Tibial nerve (tissue), 4 donors: ENCODE results near the gene SLC5A10. TPM values are rescaled to one million over a fixed set of nuclear protein-coding genes. Genes with fewer than 3 reads are reported as not detected.

ENCODE experiments used
- DNase-seq, 2 donors: peaks; one replicate each; pipeline ENCODE4 v3.0.0-alpha.2; 2019; ENCODE audit warnings: low spot score in 2 of 2
- H3K27ac ChIP-seq, 4 donors: fragments of 200-600 bp; sonication (generic) in 3 of 4; one replicate each; pipeline ENCODE4 v1.5.1; 2017 to 2019; ENCODE audit warnings: mild to moderate bottlenecking in 1 of 4
- H3K27me3 ChIP-seq, 2 donors: fragments of 200-600 bp; sonication (generic) in 1 of 2; one replicate each; pipeline versions ENCODE4 v1.5.1 to v1.6.0; 2017 to 2019
- H3K36me3 ChIP-seq, 3 donors: fragments of 200-600 bp; sonication (generic); one replicate each; pipeline ENCODE4 v1.5.1; 2018 to 2019
- H3K4me1 ChIP-seq, 4 donors: fragments of 200-600 bp; sonication (generic) in 3 of 4; one replicate each; pipeline ENCODE4 v1.5.1; 2017 to 2019
- H3K4me3 ChIP-seq, 4 donors: fragments of 200-600 bp; sonication (generic) in 3 of 4; one replicate each; pipeline ENCODE4 v1.5.1; 2017 to 2019; ENCODE audit warnings: mild to moderate bottlenecking in 1 of 4, moderate library complexity in 1 of 4
- H3K9me3 ChIP-seq, 4 donors: fragments of 200-600 bp; sonication (generic) in 3 of 4; one replicate each; pipeline ENCODE4 v1.5.1; 2017 to 2019
- CTCF ChIP-seq, 5 experiments: fragments of 200-600 bp in 3 of 5; fragments of 450-650 bp in 2 of 5; sonication (generic) in 3 of 5; IDR thresholded peaks; one replicate each; pipeline ENCODE4 v1.5.1; 2016 to 2019; ENCODE audit warnings: antibody characterized with exemption in 5 of 5, mild to moderate bottlenecking in 3 of 5, moderate library complexity in 2 of 5
- EP300 ChIP-seq, 2 donors: sonication (generic); formaldehyde crosslinking; IDR thresholded peaks; one replicate each; pipeline ENCODE4 v1.6.1; 2017; ENCODE audit warnings: antibody characterized with exemption in 2 of 2, mild to moderate bottlenecking in 1 of 2
- POLR2A ChIP-seq, 2 donors: fragments of 450-650 bp; IDR thresholded peaks; one replicate each; pipeline ENCODE4 v1.6.1; 2017; ENCODE audit warnings: antibody characterized with exemption in 2 of 2, mild to moderate bottlenecking in 2 of 2, moderate library complexity in 2 of 2
- WGBS, 2 donors: methylation state at CpG; one replicate each; pipeline ENCODE4 v1.1.5; 2018; 5-methylcytosine and 5-hydroxymethylcytosine counted together
- total RNA-seq, 4 donors: library from RNA; depleted of rRNA; stranded (reverse); fragments of >200 nt; gene quantifications; one replicate each; pipeline ENCODE4 v1.1.0, GENCODE V29; 2016

Gene SLC5A10
- total RNA-seq, 4 donors from 2014 or later: not detected

- TF ChIP-seq CTCF (IDR thresholded peaks at IDR 0.05) (no peak), POLR2A (IDR thresholded peaks at IDR 0.05) (no peak), EP300 (IDR thresholded peaks at IDR 0.05) (no peak)
- no peak for DNase-seq
- no peaks in the 10 kb centered on the region for H3K27me3 ChIP-seq
- H3K4me3 ChIP-seq: no peak overlapping the region
- peaks cover 0 to 22% (median 8%) of the 10 kb centered on the region in 4 donors for H3K4me1 ChIP-seq
- 74 to 92% methylated on average over 5 of the region's 5 CpGs for WGBS, 2 donors
- H3K27ac ChIP-seq: no peak overlapping the region
- H3K9me3 ChIP-seq: no peaks in the 10 kb centered on the region
- peaks cover 0 to 68% (median 0%) of the 10 kb centered on the region in 3 donors for H3K36me3 ChIP-seq
Measured at GRCh38 chr17:18916816-18917500, 35.0 kb upstream of the SLC5A10 start.

- whole genome bisulfite sequencing, 2 donors: 91 to 93% methylated on average over 11 of the region's 11 CpGs
- H3K4me3 ChIP-seq: no peak overlapping the region
- DNase-seq: no peak
- H3K4me1 ChIP-seq: peaks cover 0 to 25% (median 10%) of the 10 kb centered on the region in 4 donors
- H3K27ac ChIP-seq: no peak overlapping the region
- peaks cover 0 to 62% (median 0%) of the 10 kb centered on the region in 3 donors for H3K36me3 ChIP-seq
- H3K27me3 ChIP-seq: no peaks in the 10 kb centered on the region
- H3K9me3 ChIP-seq: no peaks in the 10 kb centered on the region
- TF ChIP-seq POLR2A (IDR thresholded peaks at IDR 0.05) (no peak), CTCF (IDR thresholded peaks at IDR 0.05) (no peak), EP300 (IDR thresholded peaks at IDR 0.05) (no peak)
Measured at GRCh38 chr17:18917506-18918032, 34.4 kb upstream of the SLC5A10 start.

GRCh38 chr17:18919963-18920362 is 32.0 kb upstream of the SLC5A10 start:
- no peak overlapping the region for H3K4me3 ChIP-seq
- H3K9me3 ChIP-seq: no peaks in the 10 kb centered on the region
- peaks cover 0 to 25% (median 10%) of the 10 kb centered on the region in 4 donors for H3K4me1 ChIP-seq
- no peaks in the 10 kb centered on the region for H3K27me3 ChIP-seq
- no peak for TF ChIP-seq CTCF (IDR thresholded peaks at IDR 0.05)
- no peak for TF ChIP-seq EP300 (IDR thresholded peaks at IDR 0.05)
- no peak for TF ChIP-seq POLR2A (IDR thresholded peaks at IDR 0.05)
- H3K27ac ChIP-seq: no peak overlapping the region
- WGBS, 2 donors: 67 to 72% methylated on average over 6 of the region's 6 CpGs
- no peak for DNase-seq
- peaks cover 0 to 51% (median 0%) of the 10 kb centered on the region in 3 donors for H3K36me3 ChIP-seq

GRCh38 chr17:18920911-18921441 is 31.0 kb upstream of the SLC5A10 start:
- H3K4me1 ChIP-seq: peaks cover 0 to 25% (median 10%) of the 10 kb centered on the region in 4 donors
- H3K27me3 ChIP-seq: no peaks in the 10 kb centered on the region
- WGBS, 2 donors: 23 to 26% methylated on average over 6 of the region's 6 CpGs
- H3K27ac ChIP-seq: peak overlapping the region in 2 of 4 donors; percentile 4 to 8
- no peak for TF ChIP-seq CTCF (IDR thresholded peaks at IDR 0.05)
- TF ChIP-seq POLR2A (IDR thresholded peaks at IDR 0.05): no peak
- no peak for TF ChIP-seq EP300 (IDR thresholded peaks at IDR 0.05)
- DNase-seq: no peak
- no peak overlapping the region for H3K4me3 ChIP-seq
- peaks cover 0 to 48% (median 0%) of the 10 kb centered on the region in 3 donors for H3K36me3 ChIP-seq
- H3K9me3 ChIP-seq: no peaks in the 10 kb centered on the region

GRCh38 chr17:18921485-18921884 is 30.5 kb upstream of the SLC5A10 start:
- WGBS, 2 donors: 67 to 71% methylated on average over 2 of the region's 2 CpGs
- H3K27me3 ChIP-seq: no peaks in the 10 kb centered on the region
- H3K27ac ChIP-seq: no peak overlapping the region
- peaks cover 0 to 43% (median 0%) of the 10 kb centered on the region in 3 donors for H3K36me3 ChIP-seq
- peaks cover 0 to 25% (median 10%) of the 10 kb centered on the region in 4 donors for H3K4me1 ChIP-seq
- no peak for DNase-seq
- H3K9me3 ChIP-seq: no peaks in the 10 kb centered on the region
- TF ChIP-seq POLR2A (IDR thresholded peaks at IDR 0.05) (no peak), CTCF (IDR thresholded peaks at IDR 0.05) (no peak), EP300 (IDR thresholded peaks at IDR 0.05) (no peak)
- H3K4me3 ChIP-seq: no peak overlapping the region
